Keratinocyte (primary cell): ENCODE measurements around the gene TSC22D4.

Experiments
- EZH2 ChIP-seq: IDR thresholded peaks from one replicate; pipeline ENCODE4 v1.6.1; 2012; ENCODE audit warnings: inconsistent platforms, mild to moderate bottlenecking, low read length, moderate library complexity
- TF ChIP-seq, protein P1 (sequence below), 3 experiments: IDR thresholded peaks in 1 of 3; conservative IDR thresholded peaks in 1 of 3; optimal IDR thresholded peaks in 1 of 3; 2 replicates in 2 of 3; 3 replicates in 1 of 3; pipeline versions ENCODE3 to v1.5.1; 2011; ENCODE audit warnings: low read length in 3 of 3, mild to moderate bottlenecking in 3 of 3, moderate library complexity in 2 of 3, control low read depth in 1 of 3, inconsistent platforms in 1 of 3; ENCODE audit not compliant: insufficient read depth in 2 of 3; ENCODE audit errors: extremely low read depth in 1 of 3

DNA sequence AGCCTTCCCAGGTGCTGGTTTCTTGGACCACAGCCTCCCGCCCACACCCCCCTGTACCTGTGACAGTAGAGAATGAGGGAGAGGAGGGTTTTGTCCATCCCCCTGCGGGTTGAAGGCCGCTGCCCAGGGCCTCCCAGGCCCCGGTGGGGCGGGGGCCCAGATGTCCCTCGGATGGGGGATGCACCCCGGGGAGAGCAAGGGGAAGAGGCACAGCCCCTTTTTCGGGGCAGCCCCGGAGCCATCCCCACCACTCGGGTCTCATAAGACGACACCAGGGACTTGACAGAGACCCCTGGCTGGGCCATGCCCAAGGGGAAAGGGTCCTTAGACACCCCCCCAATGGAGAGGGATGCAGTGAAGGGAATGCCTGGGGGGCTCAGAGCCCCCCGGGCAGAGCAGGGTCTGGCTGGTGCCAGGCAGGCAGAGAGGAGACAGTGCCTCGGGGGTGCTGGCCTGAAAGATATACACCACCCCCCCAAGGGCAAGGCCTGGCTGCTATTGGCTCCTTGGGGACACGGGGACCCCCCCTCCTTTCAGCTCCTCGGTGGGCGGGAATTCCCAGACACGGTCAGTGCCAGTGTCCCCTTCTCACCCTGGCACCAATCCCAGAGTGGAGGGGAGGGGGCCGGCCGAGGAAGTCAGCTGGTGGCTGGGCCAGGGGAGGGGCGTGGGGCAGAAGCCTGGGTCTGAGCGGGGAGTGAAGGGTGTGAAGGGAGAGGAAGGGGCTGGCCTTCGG is 11.2 kb downstream of the TSC22D4 start:
- TF ChIP-seq, protein P1, sequence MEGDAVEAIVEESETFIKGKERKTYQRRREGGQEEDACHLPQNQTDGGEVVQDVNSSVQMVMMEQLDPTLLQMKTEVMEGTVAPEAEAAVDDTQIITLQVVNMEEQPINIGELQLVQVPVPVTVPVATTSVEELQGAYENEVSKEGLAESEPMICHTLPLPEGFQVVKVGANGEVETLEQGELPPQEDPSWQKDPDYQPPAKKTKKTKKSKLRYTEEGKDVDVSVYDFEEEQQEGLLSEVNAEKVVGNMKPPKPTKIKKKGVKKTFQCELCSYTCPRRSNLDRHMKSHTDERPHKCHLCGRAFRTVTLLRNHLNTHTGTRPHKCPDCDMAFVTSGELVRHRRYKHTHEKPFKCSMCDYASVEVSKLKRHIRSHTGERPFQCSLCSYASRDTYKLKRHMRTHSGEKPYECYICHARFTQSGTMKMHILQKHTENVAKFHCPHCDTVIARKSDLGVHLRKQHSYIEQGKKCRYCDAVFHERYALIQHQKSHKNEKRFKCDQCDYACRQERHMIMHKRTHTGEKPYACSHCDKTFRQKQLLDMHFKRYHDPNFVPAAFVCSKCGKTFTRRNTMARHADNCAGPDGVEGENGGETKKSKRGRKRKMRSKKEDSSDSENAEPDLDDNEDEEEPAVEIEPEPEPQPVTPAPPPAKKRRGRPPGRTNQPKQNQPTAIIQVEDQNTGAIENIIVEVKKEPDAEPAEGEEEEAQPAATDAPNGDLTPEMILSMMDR (optimal IDR thresholded peaks at IDR 0.05 in 1 of 3, IDR thresholded peaks at IDR 0.05 in 1 of 3, conservative IDR thresholded peaks at IDR 0.05 in 1 of 3; ENCODE audit: extremely low read depth in 1 of 3, insufficient read depth in 2 of 3, low read length in 3 of 3): no peak
- TF ChIP-seq EZH2: no peak
